HG02571 (cell line): ENCODE data around the gene TNPO3.
A peak's percentile ranks its signal among the peaks of the same experiment; 100 is the strongest.

Source experiments
- ATAC-seq: cut with Tn5 transposase; IDR thresholded peaks from one replicate; pipeline ENCODE4 v1.9.1; 2021; ENCODE audit warnings: mild to moderate bottlenecking, moderate library complexity; ENCODE audit not compliant: unreplicated experiment

TNPO3 gene

DNA sequence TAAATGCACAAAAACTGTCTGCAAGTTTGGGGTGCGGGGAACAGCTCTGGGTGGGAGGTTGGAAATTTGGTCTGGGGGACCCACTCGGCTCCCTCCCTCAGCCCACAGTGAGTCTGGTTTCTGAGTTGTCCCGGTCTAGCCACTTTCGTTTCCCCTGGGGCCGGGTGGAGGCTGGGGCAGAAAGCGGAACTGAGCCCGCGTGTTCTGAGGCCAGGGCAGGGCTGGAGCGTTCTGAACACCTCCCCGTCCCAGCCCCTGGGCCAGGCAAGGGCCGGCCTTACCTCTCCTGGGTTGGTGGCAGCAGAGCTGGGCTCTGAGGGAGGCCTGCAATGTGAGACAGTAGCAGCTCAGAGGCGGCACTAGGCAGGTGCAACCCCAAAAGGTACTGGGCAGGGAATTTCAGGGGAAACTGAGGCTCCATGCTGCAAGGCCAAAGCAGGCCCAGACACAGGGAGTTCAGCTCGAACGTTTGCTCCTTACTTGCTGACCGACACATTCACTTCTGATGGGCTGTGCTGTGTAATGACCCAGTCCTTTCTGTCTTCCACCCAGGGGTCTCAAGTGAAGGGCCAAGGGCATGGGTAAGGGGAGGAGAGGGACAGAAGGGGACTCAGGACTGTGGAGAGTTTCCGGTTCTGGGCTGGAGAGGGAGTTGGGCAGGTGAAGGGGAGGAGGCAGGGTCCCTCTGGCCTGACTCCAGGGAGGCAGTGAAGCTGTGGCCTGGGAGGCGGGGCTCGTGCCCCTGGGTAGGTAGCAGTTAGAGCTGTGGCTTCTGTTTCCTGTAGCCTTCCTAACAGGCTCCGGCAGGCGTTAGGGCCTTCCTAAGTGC is 114.2 kb downstream of the TNPO3 start:
- peak; percentile 51 for ATAC-seq

DNA sequence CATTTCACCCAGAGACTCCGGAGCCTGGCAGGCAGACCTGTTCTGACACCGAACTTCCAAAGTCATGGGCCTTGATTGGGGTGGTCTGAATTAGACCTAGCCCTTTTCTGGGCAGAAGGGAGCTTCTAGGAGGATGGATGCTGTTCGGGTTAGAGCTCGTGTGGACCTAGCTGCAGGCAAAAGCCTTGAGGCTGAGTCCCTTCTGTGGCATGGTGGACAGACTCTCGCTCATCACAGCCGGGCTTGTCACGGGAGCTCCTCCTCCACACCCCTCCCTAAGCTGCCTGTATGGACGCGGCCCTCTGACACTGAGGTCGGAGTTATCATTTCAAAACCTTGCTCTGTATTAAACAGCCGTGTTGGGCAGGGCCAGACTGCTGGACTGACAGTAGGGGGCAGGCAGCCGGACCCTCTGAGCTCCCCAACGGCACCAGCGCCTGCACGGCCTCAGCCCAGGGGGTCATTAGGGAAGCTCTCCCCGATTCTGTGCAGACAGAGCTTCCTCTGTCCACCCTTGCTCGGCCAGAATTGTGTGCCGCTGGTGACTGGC is 115.0 kb downstream of the TNPO3 start:
- peak; percentile 27 for ATAC-seq

GRCh38 chr7:128939075-128939860 is 115.6 kb downstream of the TNPO3 start:
- ATAC-seq, result no peak

- no peak for ATAC-seq
These were observed 116.3 kb downstream of the TNPO3 start for GRCh38 chr7:128938544-128939074.

GRCh38 chr7:128937647-128938543 is 117.0 kb downstream of the TNPO3 start, which contains the start of gene IRF5:
TSS of gene IRF5 (plus strand) at chr7:128937927. CDS start at chr7:128942082, 4,155 bp downstream.
- peak; percentile 15 for ATAC-seq

GRCh38 chr7:128937271-128937646 is 117.7 kb downstream of the TNPO3 start:
- ATAC-seq, result peak; percentile 4

DNA sequence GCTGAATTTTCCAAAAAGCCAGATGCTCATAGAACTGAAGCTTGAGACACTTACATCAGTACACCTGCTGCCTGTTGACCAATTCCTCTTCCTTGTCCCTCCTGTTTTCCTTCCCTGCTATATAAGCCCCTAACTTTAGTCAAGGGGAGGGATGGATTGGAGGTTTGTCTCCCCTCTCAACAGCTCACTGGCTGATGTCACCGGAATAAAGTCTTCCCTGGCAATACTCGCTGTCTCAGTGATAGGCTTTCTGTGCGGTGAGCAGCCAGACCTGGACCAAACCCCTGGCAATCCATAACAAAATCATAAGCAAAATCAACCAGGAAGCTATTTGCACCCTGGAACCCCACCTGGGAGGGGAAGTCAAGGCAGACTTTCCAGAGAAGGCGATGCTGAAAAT is 118.1 kb downstream of the TNPO3 start:
- ATAC-seq, result no peak

GRCh38 chr7:128935342-128935730 is 119.6 kb downstream of the TNPO3 start:
- no peak for ATAC-seq

- ATAC-seq, result peak; percentile 22
These were observed 120.3 kb downstream of the TNPO3 start for GRCh38 chr7:128934361-128935341.

DNA sequence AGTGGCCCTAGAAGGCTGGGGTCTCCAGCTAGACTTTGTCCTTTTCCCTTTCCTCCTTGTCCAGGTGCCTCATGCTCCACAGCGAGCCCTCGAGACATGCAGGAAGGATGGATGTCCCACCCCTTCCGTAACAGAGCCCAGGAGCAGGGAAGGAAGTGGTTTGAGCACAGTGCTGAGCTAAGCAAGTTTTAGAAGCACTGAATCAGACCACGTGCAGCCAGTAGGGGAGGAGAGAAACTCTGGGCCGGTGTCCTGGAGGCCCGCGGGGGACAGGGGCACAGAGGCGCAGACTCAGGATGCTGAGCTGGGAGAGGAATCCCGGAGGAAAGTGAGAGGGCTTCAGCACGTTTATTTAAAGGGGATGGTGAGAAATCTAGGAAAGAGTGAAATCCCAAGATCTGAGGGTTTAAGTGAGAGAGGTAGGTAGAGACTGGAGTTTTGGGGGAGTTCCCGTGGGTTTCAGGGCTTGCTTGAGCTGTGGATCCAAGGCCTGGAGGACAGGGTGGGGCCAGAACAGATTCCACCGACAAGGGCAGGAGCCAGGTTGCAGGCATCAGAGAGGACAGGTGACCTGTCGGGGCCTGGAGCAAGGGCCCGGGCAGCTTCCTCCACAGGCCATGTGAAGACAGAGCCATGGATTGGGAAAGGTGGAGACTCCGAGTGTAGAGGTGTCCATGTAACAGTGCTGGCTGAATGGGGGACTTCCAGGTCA is 121.6 kb downstream of the TNPO3 start:
- ATAC-seq, result no peak

- no peak for ATAC-seq
These were observed 122.1 kb downstream of the TNPO3 start for GRCh38 chr7:128932862-128933179.

- ATAC-seq, result no peak
These were observed 122.7 kb downstream of the TNPO3 start for GRCh38 chr7:128931965-128932861.

DNA sequence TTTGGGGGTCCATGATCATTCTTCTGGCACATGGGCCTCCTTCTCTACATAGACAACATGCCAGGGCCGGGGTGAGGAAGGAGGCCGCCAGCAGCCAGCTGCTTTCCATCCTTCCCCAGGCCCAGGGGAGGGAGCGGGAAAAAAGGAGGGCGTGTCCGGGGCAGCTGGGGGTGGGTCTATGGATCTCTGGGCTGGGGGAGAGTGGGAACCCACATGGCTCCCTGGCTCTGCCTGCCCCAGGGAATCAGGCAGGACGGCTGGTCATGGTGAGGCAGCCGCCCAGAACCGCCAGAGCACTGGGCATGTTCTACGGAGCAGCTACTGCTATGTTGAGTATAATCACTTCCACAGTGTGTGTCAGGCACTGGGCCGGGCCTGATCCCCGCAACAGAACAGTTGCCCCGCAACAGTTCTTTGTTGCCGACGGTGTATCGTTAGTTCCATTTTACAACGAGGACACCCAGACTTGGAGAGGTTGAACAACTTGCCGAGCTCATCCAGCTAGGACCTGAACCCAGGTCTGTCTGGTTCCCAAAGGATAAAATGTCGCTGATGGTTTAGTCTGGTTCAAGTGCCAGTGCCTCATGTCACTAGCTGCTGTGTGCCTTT is 123.6 kb downstream of the TNPO3 start:
- ATAC-seq, result no peak

- ATAC-seq, result no peak
These were observed 125.8 kb downstream of the TNPO3 start for GRCh38 chr7:128928882-128929788.

DNA sequence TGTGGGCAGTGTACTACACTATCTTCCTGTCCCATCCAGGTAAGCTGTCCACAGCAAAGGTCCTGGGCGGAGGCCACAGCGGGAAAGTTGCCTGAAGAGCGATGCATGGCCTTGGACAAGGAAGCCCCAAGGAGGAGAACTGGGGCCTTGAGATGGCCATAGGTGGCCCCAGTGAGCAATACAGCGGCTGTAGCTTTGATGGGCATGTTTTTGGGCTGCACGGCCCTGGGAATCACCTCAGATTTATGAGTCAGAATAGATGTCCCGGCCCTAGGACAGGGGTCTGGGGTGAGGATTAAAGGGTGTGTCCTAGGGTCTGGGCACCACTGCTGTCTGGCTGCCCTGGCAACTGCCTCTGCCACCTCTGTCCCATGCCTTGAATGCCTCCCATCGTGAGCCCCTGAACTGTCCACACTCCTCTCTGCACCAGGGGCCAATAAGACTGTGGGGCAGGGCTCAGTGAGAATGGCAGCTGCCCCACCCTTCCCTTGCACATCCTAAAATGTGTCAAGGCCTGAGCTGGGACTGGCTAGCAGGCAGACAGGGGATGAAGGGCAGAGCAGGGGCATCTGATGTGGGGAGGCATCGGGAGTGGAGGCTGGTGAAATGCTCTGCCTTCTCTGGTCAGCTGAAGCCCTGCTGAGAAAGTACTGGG is 126.6 kb downstream of the TNPO3 start:
- no peak for ATAC-seq
